ENCODE results near the gene MAMDC4.

MAMDC4 gene

GRCh38 chr9:136902259-136902821, 50.2 kb downstream of the MAMDC4 start:
- H3K36me3 ChIP-seq (ENCODE audit: control insufficient read depth in 5 of 5, insufficient read depth in 5 of 5, low read length in 5 of 5) = peaks cover 0 to 43% (median 31%) of the 10 kb centered on the region in 5 donors
- peak overlapping the region in 4 of 5 donors; percentile 41 to 63 (median 54) for H3K9ac ChIP-seq (ENCODE audit: low read length in 5 of 5)
- peaks cover 5 to 35% (median 24%) of the 10 kb centered on the region in 5 donors for H3K4me1 ChIP-seq (ENCODE audit: control insufficient read depth in 5 of 5, insufficient read depth in 5 of 5, low read length in 5 of 5)
- H3K4me3 ChIP-seq (ENCODE audit: low read depth in 1 of 5, low read length in 5 of 5) = peak overlapping the region in 4 of 5 donors; percentile 22 to 50 (median 30)
- no peaks in the 10 kb centered on the region for H3K9me3 ChIP-seq (ENCODE audit: control insufficient read depth in 5 of 5, low read length in 5 of 5)
- peak overlapping the region; percentile 90 for H3K27ac ChIP-seq (ENCODE audit: low read depth, low read length)
- no peaks in the 10 kb centered on the region for H3K27me3 ChIP-seq (ENCODE audit: control insufficient read depth in 5 of 5, insufficient read depth in 4 of 5, low read length in 5 of 5)

GRCh38 chr9:136903041-136903554, 51.0 kb downstream of the MAMDC4 start:
- peaks cover 0 to 51% (median 38%) of the 10 kb centered on the region in 5 donors for H3K36me3 ChIP-seq (ENCODE audit: control insufficient read depth in 5 of 5, insufficient read depth in 5 of 5, low read length in 5 of 5)
- H3K4me1 ChIP-seq (ENCODE audit: control insufficient read depth in 5 of 5, insufficient read depth in 5 of 5, low read length in 5 of 5) = peaks cover 5 to 35% (median 24%) of the 10 kb centered on the region in 5 donors
- H3K27me3 ChIP-seq (ENCODE audit: control insufficient read depth in 5 of 5, insufficient read depth in 4 of 5, low read length in 5 of 5) = no peaks in the 10 kb centered on the region
- H3K9me3 ChIP-seq (ENCODE audit: control insufficient read depth in 5 of 5, low read length in 5 of 5) = no peaks in the 10 kb centered on the region
- no peak overlapping the region for H3K9ac ChIP-seq (ENCODE audit: low read length in 5 of 5)
- H3K27ac ChIP-seq (ENCODE audit: low read depth, low read length) = peak overlapping the region; percentile 90
- H3K4me3 ChIP-seq (ENCODE audit: low read depth in 1 of 5, low read length in 5 of 5) = no peak overlapping the region

GRCh38 chr9:136906266-136906665, 54.1 kb downstream of the MAMDC4 start:
- Histone ChIP-seq H3K9ac (ENCODE audit: low read length in 5 of 5) (no peak overlapping the region), H3K36me3 (ENCODE audit: control insufficient read depth in 5 of 5, insufficient read depth in 5 of 5, low read length in 5 of 5) (peaks cover 0 to 46% (median 33%) of the 10 kb centered on the region in 5 donors), H3K4me3 (ENCODE audit: low read depth in 1 of 5, low read length in 5 of 5) (no peak overlapping the region)

GRCh38 chr9:136907011-136907914, 55.1 kb downstream of the MAMDC4 start:
- no peak overlapping the region for H3K27ac ChIP-seq (ENCODE audit: low read depth, low read length)
- no peaks in the 10 kb centered on the region for H3K27me3 ChIP-seq (ENCODE audit: control insufficient read depth in 5 of 5, insufficient read depth in 4 of 5, low read length in 5 of 5)
- no peaks in the 10 kb centered on the region for H3K9me3 ChIP-seq (ENCODE audit: control insufficient read depth in 5 of 5, low read length in 5 of 5)
- H3K9ac ChIP-seq (ENCODE audit: low read length in 5 of 5) = no peak overlapping the region
- no peak overlapping the region for H3K4me3 ChIP-seq (ENCODE audit: low read depth in 1 of 5, low read length in 5 of 5)
- H3K4me1 ChIP-seq (ENCODE audit: control insufficient read depth in 5 of 5, insufficient read depth in 5 of 5, low read length in 5 of 5) = peaks cover 2 to 14% (median 13%) of the 10 kb centered on the region in 5 donors
- peaks cover 0 to 45% (median 31%) of the 10 kb centered on the region in 5 donors for H3K36me3 ChIP-seq (ENCODE audit: control insufficient read depth in 5 of 5, insufficient read depth in 5 of 5, low read length in 5 of 5)

More at GRCh38 chr9:136906266-136906665, 54.1 kb downstream of the MAMDC4 start:
- Histone ChIP-seq H3K27me3 (ENCODE audit: control insufficient read depth in 5 of 5, insufficient read depth in 4 of 5, low read length in 5 of 5) (no peaks in the 10 kb centered on the region), H3K9me3 (ENCODE audit: control insufficient read depth in 5 of 5, low read length in 5 of 5) (no peaks in the 10 kb centered on the region), H3K4me1 (ENCODE audit: control insufficient read depth in 5 of 5, insufficient read depth in 5 of 5, low read length in 5 of 5) (peaks cover 5 to 24% (median 23%) of the 10 kb centered on the region in 5 donors), H3K27ac (ENCODE audit: low read depth, low read length) (no peak overlapping the region)

Measured in subcutaneous abdominal adipose tissue (tissue), 5 donors.